ENCODE results near the gene AADAC.

DNA sequence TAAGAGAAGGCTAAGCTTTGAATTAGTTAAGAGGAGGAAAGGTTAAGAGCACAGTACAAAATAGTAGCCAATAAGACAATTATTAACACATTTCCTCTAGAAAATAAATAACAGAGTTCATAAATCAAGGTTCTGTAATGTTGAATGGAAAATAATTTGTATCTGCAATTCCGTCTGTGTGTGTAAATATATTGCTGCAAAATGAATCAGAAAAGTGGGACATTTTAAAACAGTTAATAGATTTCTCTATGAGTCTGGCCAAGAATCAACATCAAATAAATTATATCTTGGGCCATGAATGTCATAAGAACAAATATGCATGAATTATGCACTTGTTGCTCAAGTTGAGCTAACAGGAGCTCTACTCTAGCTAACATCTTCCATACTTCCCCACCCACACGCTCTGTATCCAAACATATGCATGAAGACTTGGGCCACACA lies 45.3 kb downstream of the AADAC start:
- TF ChIP-seq TAF1 (IDR thresholded peaks at IDR 0.05; ENCODE audit: borderline replicate concordance, low read depth, low read length), result no peak
- TF ChIP-seq, protein P1, sequence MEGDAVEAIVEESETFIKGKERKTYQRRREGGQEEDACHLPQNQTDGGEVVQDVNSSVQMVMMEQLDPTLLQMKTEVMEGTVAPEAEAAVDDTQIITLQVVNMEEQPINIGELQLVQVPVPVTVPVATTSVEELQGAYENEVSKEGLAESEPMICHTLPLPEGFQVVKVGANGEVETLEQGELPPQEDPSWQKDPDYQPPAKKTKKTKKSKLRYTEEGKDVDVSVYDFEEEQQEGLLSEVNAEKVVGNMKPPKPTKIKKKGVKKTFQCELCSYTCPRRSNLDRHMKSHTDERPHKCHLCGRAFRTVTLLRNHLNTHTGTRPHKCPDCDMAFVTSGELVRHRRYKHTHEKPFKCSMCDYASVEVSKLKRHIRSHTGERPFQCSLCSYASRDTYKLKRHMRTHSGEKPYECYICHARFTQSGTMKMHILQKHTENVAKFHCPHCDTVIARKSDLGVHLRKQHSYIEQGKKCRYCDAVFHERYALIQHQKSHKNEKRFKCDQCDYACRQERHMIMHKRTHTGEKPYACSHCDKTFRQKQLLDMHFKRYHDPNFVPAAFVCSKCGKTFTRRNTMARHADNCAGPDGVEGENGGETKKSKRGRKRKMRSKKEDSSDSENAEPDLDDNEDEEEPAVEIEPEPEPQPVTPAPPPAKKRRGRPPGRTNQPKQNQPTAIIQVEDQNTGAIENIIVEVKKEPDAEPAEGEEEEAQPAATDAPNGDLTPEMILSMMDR (IDR thresholded peaks at IDR 0.05), result no peak
- TF ChIP-seq, protein P2, sequence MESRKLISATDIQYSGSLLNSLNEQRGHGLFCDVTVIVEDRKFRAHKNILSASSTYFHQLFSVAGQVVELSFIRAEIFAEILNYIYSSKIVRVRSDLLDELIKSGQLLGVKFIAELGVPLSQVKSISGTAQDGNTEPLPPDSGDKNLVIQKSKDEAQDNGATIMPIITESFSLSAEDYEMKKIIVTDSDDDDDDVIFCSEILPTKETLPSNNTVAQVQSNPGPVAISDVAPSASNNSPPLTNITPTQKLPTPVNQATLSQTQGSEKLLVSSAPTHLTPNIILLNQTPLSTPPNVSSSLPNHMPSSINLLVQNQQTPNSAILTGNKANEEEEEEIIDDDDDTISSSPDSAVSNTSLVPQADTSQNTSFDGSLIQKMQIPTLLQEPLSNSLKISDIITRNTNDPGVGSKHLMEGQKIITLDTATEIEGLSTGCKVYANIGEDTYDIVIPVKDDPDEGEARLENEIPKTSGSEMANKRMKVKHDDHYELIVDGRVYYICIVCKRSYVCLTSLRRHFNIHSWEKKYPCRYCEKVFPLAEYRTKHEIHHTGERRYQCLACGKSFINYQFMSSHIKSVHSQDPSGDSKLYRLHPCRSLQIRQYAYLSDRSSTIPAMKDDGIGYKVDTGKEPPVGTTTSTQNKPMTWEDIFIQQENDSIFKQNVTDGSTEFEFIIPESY (IDR thresholded peaks at IDR 0.05; ENCODE audit: borderline replicate concordance, low read depth), result no peak
- TF ChIP-seq, protein P3, sequence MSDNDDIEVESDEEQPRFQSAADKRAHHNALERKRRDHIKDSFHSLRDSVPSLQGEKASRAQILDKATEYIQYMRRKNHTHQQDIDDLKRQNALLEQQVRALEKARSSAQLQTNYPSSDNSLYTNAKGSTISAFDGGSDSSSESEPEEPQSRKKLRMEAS (IDR thresholded peaks at IDR 0.05; ENCODE audit: low read depth), result no peak

Data from SK-N-SH (cell line).